PC-9 (cell line): ENCODE results near the gene LTBP4.

Source experiments
- EZH2 ChIP-seq: fragments of 200-600 bp; sonication (generic); IDR thresholded peaks from 2 replicates; pipeline ENCODE4 v1.8.0; 2017; ENCODE audit warnings: antibody characterized with exemption, low read depth
- TF ChIP-seq, protein P1 (sequence below): fragments of 200-600 bp; sonication (generic); conservative IDR thresholded peaks from 2 replicates; pipeline ENCODE4 v1.6.1; 2017; ENCODE audit warnings: mixed run types, antibody characterized with exemption, mild to moderate bottlenecking, moderate library complexity

DNA sequence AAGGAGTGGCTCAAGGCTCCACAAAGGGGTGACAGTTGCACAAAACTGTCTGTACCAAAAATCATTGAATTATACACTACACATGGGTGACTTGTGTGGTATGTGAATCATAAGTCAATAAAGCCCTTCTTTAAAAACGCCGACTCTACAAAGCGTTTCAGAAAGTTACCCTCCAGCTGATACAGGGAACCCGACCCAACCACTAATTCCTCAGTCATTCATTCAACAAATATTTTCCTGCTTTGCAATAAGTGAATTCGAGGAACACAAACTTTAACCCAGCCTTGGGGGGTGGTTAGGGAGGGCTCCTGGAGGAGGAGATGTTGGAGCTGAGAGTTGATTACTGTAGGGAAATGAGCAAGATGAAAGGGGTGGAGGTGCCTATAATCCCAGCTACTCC is 32.0 kb downstream of the LTBP4 start:
- TF ChIP-seq, protein P1, sequence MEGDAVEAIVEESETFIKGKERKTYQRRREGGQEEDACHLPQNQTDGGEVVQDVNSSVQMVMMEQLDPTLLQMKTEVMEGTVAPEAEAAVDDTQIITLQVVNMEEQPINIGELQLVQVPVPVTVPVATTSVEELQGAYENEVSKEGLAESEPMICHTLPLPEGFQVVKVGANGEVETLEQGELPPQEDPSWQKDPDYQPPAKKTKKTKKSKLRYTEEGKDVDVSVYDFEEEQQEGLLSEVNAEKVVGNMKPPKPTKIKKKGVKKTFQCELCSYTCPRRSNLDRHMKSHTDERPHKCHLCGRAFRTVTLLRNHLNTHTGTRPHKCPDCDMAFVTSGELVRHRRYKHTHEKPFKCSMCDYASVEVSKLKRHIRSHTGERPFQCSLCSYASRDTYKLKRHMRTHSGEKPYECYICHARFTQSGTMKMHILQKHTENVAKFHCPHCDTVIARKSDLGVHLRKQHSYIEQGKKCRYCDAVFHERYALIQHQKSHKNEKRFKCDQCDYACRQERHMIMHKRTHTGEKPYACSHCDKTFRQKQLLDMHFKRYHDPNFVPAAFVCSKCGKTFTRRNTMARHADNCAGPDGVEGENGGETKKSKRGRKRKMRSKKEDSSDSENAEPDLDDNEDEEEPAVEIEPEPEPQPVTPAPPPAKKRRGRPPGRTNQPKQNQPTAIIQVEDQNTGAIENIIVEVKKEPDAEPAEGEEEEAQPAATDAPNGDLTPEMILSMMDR = no peak
- TF ChIP-seq EZH2 = no peak
